ENCODE data around the gene BHLHE40.

Gene BHLHE40

GRCh38 chr3:4982773-4983738 is 3.8 kb downstream of the BHLHE40 start:
- DNase-seq (ENCODE audit: low spot score) (no peak), FAIRE-seq (no peak)

- FAIRE-seq (no peak), DNase-seq (ENCODE audit: low spot score) (peak; percentile 64)
Observed at GRCh38 chr3:4983739-4984510, 4.7 kb downstream of the BHLHE40 start.

GRCh38 chr3:4984511-4984864 is 5.3 kb downstream of the BHLHE40 start:
- FAIRE-seq, result no peak
- DNase-seq (ENCODE audit: low spot score), result no peak

GRCh38 chr3:4985330-4986174 is 6.3 kb downstream of the BHLHE40 start:
- DNase-seq (ENCODE audit: low spot score) (no peak), FAIRE-seq (no peak)

- no peak for FAIRE-seq
- DNase-seq (ENCODE audit: low spot score), result no peak
Observed at GRCh38 chr3:4986175-4986781, 7.0 kb downstream of the BHLHE40 start.

- FAIRE-seq (peak; percentile 72), DNase-seq (ENCODE audit: low spot score) (peak; percentile 93)
Observed at GRCh38 chr3:4986782-4987537, 7.7 kb downstream of the BHLHE40 start.

- DNase-seq (ENCODE audit: low spot score) (no peak), FAIRE-seq (no peak)
Observed at GRCh38 chr3:4987538-4988296, 8.5 kb downstream of the BHLHE40 start.

- DNase-seq (ENCODE audit: low spot score), result no peak
- no peak for FAIRE-seq
Observed at GRCh38 chr3:4988983-4989834, 10.0 kb downstream of the BHLHE40 start.

GRCh38 chr3:4990069-4990468 is 10.8 kb downstream of the BHLHE40 start:
- no peak for DNase-seq (ENCODE audit: low spot score)
- FAIRE-seq, result no peak

- FAIRE-seq (no peak), DNase-seq (ENCODE audit: low spot score) (no peak)
Observed at GRCh38 chr3:4992118-4992517, 12.9 kb downstream of the BHLHE40 start.

GRCh38 chr3:4993276-4994143 is 14.3 kb downstream of the BHLHE40 start:
- FAIRE-seq (no peak), DNase-seq (ENCODE audit: low spot score) (no peak)

- FAIRE-seq (no peak), DNase-seq (ENCODE audit: low spot score) (no peak)
Observed at GRCh38 chr3:4994144-4994730, 15.0 kb downstream of the BHLHE40 start.

- DNase-seq (ENCODE audit: low spot score) (peak; percentile 87), FAIRE-seq (no peak)
Observed at GRCh38 chr3:4994823-4995499, 15.7 kb downstream of the BHLHE40 start.

GRCh38 chr3:4995500-4996053 is 16.3 kb downstream of the BHLHE40 start:
- peak; percentile 62 for DNase-seq (ENCODE audit: low spot score)
- no peak for FAIRE-seq

GRCh38 chr3:4996223-4996765 is 17.1 kb downstream of the BHLHE40 start:
- DNase-seq (ENCODE audit: low spot score), result no peak
- no peak for FAIRE-seq

GRCh38 chr3:4996771-4997291 is 17.6 kb downstream of the BHLHE40 start:
- DNase-seq (ENCODE audit: low spot score), result no peak
- no peak for FAIRE-seq
